Activated naive CD4-positive, alpha-beta T cell (primary cell): Measurements from ENCODE around the gene FAM228A.
A peak's percentile ranks its signal among the peaks of the same experiment; 100 is the strongest.
"Not testable (repeated sequence)": the region's sequence is repeated elsewhere in the genome, so short reads cannot be mapped to it uniquely, and the experiment has no call there.

ENCODE experiments used
- DNase-seq, 4 experiments: peaks; one replicate each; lab custom pipeline; 2025; lab: John Stamatoyannopoulos, UW

The FAM228A gene

GRCh38 chr2:24174851-24175277 lies at the start of gene FAM228A:
Gene FAM228A, plus strand, starts transcription at chr2:24175053. Its CDS starts 428 bp downstream, at chr2:24175481.
- DNase-seq: no peak

DNA sequence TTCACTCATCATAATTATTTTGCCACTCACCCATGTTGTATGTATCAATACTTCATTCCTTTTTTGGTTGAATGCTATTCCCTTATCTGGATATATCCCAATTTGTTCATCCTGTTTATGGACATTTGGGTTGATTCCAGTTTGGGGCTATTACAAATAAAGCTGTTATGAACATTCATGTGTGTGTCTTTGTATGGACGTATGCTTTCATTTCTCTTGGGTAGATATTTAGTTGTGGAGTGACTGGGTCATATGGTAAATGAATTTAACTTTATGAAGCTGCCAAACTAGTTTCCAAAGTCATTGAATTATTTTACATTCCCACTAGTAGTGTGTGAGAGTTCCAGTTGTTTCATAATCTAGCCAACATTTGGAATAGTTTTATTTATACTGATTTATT lies 48.9 kb upstream of the FAM228A start:
- DNase-seq: no peak

GRCh38 chr2:24132543-24132942 lies 42.3 kb upstream of the FAM228A start:
- no peak for DNase-seq

DNA sequence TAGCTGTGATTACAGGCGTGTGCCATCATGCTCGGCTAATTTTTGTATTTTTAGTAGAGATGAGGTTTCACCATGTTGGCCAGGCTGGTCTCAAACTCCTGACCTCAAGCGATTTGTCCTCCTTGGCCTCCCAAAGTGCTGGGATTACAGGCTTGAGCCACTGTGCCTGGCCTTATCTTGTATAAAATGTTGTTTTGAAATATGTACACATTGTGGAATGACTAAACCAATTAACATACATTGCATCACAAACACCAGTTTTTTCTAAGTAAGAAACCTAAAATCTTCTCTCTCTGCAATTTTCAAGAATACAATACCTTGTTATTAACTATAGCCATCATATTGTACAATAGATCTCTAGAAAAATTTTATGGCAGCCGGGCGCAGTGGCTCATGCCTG lies 34.5 kb upstream of the FAM228A start:
- DNase-seq: not testable (repeated sequence)

- no peak for DNase-seq
Observed at GRCh38 chr2:24147364-24147763, 27.5 kb upstream of the FAM228A start.

DNA sequence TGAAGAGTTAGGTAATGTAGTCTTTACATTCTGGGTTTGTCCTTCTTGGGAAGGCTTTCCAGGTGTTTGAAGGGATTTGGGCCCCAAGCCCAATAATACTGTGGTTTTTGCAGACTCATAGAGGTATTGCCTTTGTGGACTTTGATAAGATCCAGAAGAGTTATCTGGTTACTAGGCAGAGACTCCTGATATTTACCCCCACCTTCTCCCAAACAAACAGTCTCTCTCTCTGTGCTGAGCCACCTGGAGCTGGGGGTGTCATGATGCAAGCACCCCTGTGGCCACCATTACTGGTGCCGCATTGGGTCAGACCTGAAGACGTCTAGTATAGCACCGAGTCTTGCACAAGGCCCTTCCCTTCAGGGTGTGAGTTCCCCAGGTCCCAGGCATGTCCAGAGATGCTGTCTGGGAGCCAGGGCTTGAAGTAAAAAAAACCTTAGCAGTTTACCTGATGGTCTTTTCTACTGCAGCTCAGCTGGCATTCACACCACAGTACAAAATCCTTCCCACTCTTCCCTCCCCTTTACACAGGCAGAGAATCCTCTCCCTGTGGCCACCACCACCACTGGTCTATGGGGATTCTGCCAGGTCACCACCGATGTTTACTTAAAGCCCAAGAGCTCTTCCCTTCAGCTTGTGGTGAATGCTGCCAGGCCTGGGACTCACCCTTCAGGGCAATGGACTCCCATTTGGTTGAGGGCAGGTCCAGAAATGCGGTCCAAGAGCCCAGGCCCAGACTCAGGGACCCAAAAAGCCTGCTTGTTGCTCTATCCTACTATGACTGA lies 22.2 kb upstream of the FAM228A start:
- no peak for DNase-seq

DNA sequence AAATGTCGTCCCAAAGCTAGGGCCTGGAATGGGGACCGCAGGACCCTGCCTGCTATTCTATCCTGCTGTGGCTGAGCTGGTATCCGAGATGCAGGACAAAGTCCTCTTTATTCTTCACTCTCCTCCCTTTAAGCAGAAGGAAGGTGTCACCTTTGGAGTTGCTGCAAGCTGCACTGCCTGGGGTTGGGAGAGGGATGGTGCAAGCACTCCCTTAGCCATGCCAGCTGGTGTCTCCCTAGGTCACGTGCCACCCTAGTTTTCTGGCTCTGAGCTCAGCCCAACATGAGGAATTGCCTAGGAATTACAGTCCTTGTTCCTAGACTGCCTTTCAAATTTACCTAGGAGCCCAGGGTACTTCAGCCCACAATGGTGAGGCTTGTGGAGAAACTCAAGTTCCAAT lies 21.4 kb upstream of the FAM228A start:
- no peak for DNase-seq

DNA sequence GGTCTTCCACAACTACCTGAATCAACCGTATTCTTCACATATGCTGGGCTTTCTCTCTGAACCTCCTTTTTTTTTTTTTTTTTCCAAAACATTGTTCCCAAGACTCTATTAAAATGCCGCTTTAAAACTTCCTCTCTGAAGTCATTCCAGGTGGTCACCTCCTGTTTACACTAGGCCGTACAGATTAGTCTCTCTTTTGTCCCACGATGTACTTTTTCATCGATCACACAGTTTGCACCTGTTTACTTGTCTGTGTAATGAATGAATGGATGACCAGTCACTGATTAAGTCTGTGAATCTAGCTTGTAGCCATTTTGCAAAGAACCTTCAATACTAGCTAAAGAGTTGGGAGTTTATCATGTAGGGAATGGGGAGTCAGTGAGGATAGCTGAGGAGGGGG lies 16.7 kb upstream of the FAM228A start:
- no peak for DNase-seq

DNA sequence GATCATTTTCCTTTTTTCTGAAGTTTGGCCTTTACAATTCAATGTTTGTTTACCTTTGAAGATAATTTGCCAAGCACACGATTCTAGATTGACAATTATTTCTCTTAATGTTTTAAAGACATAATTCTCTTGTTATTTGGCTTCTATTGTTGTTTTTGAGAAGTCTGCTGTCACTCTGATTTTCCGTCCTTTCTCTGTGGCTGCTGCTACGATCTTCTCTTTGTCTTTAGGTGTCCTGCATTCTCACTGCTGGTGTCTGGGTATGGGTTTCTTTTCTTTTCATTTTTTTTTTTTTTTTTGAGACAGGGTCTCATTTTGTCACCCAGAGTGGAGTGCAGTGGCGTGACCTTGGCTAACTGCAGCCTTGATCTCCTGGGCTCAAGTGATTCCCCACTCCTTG lies 15.1 kb upstream of the FAM228A start:
- no peak for DNase-seq

- DNase-seq: no peak
Observed at GRCh38 chr2:24160761-24161160, 14.1 kb upstream of the FAM228A start.

DNA sequence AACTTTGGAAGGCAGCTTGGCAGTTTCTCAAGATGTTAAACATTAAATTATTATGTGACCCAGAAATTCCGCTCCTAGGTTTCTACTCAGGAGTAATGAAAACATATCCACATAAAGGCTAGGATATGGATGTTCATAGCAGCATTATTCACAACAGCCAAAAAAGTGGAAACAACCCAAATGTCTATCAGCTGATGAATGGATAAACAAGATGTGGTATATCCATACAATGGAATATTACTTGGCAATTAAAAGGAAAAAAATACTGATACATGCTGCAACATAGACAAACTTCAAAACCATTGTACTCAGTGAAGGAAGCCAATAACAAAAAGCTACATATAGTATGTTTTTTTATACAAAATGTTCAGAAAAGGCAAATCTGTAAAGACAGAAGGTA lies 12.4 kb upstream of the FAM228A start:
- no peak for DNase-seq

DNA sequence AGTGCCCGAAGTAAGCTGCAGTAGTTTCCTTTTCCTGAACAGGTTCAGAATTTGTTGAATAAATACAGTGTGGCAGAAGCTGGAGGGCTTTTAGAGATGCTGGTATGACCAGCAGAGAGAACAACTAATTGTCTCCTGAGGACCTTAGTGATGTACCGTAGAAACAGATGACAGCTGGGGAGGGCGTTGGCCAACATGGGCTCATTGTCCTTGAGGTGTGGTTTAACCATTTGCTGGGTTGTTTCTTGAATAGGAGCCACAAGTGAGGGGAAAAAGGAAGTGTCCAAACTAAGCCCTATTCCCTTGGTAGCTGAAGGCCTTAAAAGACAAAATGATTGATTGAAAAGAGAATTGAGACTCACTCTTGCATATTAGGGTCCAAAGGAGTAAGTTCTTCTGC lies 11.7 kb upstream of the FAM228A start:
- no peak for DNase-seq

- no peak for DNase-seq
Observed at GRCh38 chr2:24163601-24164000, 11.3 kb upstream of the FAM228A start.

DNA sequence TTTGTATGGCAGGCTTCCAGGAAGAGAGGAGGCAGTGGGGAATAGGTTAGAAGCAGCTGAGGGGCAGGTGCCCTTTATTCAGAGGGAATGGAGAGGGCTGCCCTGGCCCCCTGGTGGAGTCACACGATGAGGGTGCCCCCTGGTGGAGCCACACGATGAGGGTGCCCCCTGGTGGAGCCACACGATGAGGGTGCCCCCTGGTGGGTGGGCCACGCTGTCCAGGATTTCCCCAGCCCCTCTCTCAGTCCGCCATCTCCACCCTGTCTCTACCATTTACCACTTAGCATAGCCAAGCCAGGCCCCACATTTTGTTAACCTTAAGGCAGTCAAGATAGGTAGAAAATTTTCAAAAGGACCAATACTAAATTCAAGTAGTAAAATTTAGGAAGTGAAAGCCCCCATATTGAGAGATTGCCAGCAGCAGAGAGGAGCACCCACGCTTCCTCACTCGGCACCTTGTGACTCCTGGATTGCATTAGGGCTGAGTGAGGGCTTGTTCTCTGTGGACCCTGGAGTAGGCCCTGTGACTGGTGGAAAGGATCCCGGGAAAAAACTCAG lies 10.4 kb upstream of the FAM228A start:
- peak in 2 of 4 experiments; percentile 3 to 9 for DNase-seq

- DNase-seq: no peak
Observed at GRCh38 chr2:24169023-24169422, 5.8 kb upstream of the FAM228A start.

GRCh38 chr2:24175631-24176187 lies 856 bp downstream of the FAM228A start:
- no peak for DNase-seq

DNA sequence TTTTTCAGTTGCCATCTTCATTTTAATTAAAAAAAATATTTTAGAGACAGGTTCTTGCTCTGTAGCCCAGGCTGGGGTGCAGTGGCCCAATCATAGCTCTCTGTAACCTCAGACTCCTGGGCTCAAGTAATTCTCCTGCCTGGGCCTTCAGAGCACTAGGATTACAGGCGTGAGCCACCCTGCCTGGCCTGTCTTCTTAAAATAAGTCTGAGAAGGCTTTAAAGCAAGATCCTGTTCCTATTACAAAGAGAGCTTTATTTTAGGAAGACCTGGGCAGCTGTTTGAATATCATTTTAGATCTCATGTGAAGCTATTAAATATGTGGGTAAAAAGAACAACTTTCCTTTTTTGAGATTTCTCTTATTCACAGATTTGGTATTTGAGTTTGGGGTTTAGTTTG lies 1.5 kb downstream of the FAM228A start:
- no peak for DNase-seq

DNA sequence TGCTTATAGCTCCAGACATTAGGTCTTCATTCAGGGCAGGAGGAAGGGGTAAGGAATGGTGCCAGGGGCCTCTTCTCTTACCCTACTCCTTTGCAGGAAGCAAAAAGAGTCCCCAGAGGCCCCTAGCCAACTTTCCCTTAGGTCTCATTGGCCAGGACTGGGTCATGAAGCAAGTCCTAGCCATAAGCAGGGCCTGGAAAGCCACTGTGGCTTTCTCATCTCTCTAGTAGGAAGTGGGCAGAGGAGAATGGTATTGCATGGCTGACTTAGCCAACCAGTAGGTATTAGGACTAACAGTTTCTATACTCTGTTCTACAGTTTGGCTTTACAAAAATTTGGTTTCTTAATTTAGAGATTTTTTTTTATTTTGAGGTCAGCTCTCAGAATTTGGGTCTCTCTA lies 4.8 kb downstream of the FAM228A start:
- DNase-seq: no peak

DNA sequence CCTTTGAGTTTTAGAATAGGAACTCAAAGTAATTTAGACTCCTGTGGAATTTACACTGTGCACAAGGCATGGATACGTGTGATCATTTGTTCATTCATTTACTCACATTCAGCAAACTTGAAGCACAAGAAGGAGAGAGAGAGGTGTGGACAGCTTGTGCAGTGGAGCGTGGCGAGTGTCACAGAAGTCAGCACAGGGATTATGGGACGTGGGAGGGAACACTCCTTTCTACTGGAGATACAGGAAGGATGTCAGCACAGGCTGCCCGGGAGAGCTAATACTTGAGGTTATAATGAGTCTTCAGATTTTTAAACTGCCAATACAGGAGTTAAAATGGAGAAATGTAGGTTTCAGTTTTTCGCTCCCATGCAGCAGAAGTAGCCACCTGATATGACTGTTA lies 7.0 kb downstream of the FAM228A start:
- no peak for DNase-seq

- DNase-seq: no peak
Observed at GRCh38 chr2:24182507-24182906, 7.7 kb downstream of the FAM228A start.

DNA sequence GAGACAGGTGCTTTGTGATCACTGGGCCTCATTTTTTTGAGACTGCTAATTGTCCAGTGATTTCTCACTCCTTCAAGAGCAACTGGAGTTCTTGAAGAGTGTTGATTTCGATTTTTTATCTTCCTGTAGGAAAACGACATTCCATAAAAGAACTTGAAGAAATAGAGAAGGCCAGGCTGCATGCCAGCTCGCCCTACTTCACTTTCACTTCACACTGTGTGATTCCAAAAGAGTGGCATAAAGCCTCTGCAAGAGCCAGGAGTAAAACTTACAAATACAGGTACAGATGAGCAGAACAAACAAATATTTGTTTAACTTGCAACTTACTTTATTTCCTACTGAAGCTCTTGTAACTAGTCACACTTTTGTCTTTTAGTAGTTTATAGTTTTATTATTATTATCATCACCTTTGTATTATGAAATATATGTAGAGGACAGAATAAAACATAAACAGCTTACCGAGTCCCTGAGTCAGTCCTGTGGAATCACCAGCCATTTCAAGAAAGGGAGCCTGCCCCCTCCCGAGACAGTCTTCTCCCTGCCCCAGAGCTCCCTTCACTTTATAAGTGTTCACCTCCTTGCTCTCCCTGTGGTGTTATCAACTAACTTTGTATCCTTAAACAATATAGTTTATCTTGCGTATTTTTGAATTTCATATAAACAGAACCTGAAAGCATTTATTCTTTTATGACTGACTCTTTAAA lies 8.7 kb downstream of the FAM228A start:
- no peak for DNase-seq

DNA sequence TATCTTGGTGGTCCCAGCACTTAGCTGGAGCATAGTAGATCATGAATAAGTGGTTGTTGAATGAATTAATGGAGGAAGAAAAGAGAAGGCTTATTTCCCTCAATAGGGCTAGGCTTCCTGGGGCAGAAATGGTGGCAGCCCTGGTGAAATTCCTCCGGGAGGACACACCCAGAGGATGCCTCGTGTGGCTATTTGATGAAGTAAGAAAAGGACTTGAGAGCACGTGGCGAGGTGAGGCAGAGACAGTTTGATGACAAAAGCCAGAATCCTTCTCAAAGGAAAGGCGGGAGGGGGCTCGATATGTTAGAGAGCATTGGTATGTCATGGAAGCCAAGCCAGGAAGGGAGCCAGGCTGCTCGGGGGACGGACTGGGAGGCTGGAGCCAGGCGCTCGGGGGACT lies 14.7 kb downstream of the FAM228A start:
- DNase-seq: no peak

DNA sequence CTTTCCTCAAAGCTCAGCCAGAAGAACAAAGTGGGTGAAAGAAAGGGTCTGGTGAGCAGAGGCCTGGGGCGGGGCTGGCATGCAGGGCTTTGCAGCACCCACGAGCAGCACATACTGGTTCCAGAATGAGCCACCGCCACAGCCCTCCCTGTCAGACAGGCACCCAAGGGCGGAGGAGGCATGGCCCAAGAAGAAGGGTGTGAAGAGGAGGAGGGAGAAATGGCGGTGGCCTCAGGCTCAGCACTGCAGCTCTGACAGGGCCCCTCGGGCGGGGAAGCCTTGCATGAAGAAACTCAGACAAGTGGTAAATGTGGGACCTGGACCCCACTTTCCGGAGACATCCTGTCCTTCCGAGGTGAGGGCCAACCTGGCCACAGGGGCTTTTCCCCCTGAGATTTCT lies 15.7 kb downstream of the FAM228A start:
- DNase-seq: no peak
